ENCODE data around the gene TMBIM6. TPM values are rescaled to one million over a fixed set of nuclear protein-coding genes. Genes with fewer than 3 reads are reported as not detected.
A peak's percentile ranks its signal among the peaks of the same experiment; 100 is the strongest.

TMBIM6 gene
- total RNA-seq, 2 experiments from 2014 or later, result 120 to 170 TPM

GRCh38 chr12:49761677-49762467 lies 20.5 kb downstream of the TMBIM6 start:
- BruUV-seq (replicated peaks), result no TSS peak
- peak overlapping the region; percentile 3 for H3K27ac ChIP-seq (ENCODE audit: low read depth, low read length, poor library complexity, severe bottlenecking)
- no peaks in the 10 kb centered on the region for H4K20me1 ChIP-seq (ENCODE audit: insufficient read depth, low read length)
- no peak overlapping the region for H3K4me3 ChIP-seq (ENCODE audit: low read depth, low read length, poor library complexity, severe bottlenecking)
- no peaks in the 10 kb centered on the region for H3K9me2 ChIP-seq (ENCODE audit: insufficient read depth, low read length)
- intact Hi-C loops (cut with micrococcal nuclease; ENCODE audit: unreplicated experiment), result no loop called here
- H3K4me2 ChIP-seq (ENCODE audit: low read length), result no peak overlapping the region
- H3K36me3 ChIP-seq (ENCODE audit: insufficient read depth, low read length), result peaks cover 87% of the 10 kb centered on the region
- no peak overlapping the region for H2AFZ ChIP-seq (ENCODE audit: low read length)
- DNase-seq (ENCODE audit: low spot score), result no peak
- peaks cover 13% of the 10 kb centered on the region for H3K4me1 ChIP-seq (ENCODE audit: insufficient read depth, low read length, poor library complexity, severe bottlenecking)
- ChIA-PET CTCF (ENCODE audit: unreplicated experiment) (interaction anchor here (0.6 to 1.4 kb wide), 2 partner anchors 21 to 45 kb away, joined by 3 to 5 read pairs; partner anchors contain the start of gene TMBIM6), POLR2A (interaction anchor here (0.5 to 1.9 kb wide), 4 partner anchors 20 to 569 kb away, joined by 3 to 8 read pairs (median 4); partner anchors contain the start of gene TMBIM6)
- no peaks in the 10 kb centered on the region for H3K79me2 ChIP-seq (ENCODE audit: insufficient read depth, low read depth, low read length)
- no peak for TF ChIP-seq EZH2phosphoT487 (IDR thresholded peaks at IDR 0.05; ENCODE audit: borderline replicate concordance, low read depth, low read length)
- TF ChIP-seq, protein P1, sequence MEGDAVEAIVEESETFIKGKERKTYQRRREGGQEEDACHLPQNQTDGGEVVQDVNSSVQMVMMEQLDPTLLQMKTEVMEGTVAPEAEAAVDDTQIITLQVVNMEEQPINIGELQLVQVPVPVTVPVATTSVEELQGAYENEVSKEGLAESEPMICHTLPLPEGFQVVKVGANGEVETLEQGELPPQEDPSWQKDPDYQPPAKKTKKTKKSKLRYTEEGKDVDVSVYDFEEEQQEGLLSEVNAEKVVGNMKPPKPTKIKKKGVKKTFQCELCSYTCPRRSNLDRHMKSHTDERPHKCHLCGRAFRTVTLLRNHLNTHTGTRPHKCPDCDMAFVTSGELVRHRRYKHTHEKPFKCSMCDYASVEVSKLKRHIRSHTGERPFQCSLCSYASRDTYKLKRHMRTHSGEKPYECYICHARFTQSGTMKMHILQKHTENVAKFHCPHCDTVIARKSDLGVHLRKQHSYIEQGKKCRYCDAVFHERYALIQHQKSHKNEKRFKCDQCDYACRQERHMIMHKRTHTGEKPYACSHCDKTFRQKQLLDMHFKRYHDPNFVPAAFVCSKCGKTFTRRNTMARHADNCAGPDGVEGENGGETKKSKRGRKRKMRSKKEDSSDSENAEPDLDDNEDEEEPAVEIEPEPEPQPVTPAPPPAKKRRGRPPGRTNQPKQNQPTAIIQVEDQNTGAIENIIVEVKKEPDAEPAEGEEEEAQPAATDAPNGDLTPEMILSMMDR (conservative IDR thresholded peaks at IDR 0.05; ENCODE audit: low read length), result no peak
- no peaks in the 10 kb centered on the region for H3K9me3 ChIP-seq (ENCODE audit: low read length)

- no peaks in the 10 kb centered on the region for H3K9me3 ChIP-seq (ENCODE audit: low read length)
- DNase-seq (ENCODE audit: low spot score), result no peak
- intact Hi-C loops (cut with micrococcal nuclease; ENCODE audit: unreplicated experiment), result no loop called here
- TF ChIP-seq, protein P1 (conservative IDR thresholded peaks at IDR 0.05; ENCODE audit: low read length), result no peak
- TF ChIP-seq EZH2phosphoT487 (IDR thresholded peaks at IDR 0.05; ENCODE audit: borderline replicate concordance, low read depth, low read length), result no peak
- H3K4me2 ChIP-seq (ENCODE audit: low read length), result no peak overlapping the region
- peaks cover 13% of the 10 kb centered on the region for H3K4me1 ChIP-seq (ENCODE audit: insufficient read depth, low read length, poor library complexity, severe bottlenecking)
- H2AFZ ChIP-seq (ENCODE audit: low read length), result no peak overlapping the region
- ChIA-PET POLR2A (interaction anchor here (0.6 to 1.9 kb wide), 2 partner anchors 21 to 152 kb away, joined by 4 to 8 read pairs; partner anchors contain the start of gene TMBIM6), CTCF (ENCODE audit: unreplicated experiment) (interaction anchor here (1.4 kb wide), 1 partner anchor 21 kb away, joined by 5 read pairs; the partner anchor contains the start of gene TMBIM6)
- no peak overlapping the region for H3K4me3 ChIP-seq (ENCODE audit: low read depth, low read length, poor library complexity, severe bottlenecking)
- peaks cover 81% of the 10 kb centered on the region for H3K36me3 ChIP-seq (ENCODE audit: insufficient read depth, low read length)
- no TSS peak for BruUV-seq (replicated peaks)
- no peaks in the 10 kb centered on the region for H3K9me2 ChIP-seq (ENCODE audit: insufficient read depth, low read length)
- H3K79me2 ChIP-seq (ENCODE audit: insufficient read depth, low read depth, low read length), result no peaks in the 10 kb centered on the region
- no peaks in the 10 kb centered on the region for H4K20me1 ChIP-seq (ENCODE audit: insufficient read depth, low read length)
- peak overlapping the region; percentile 3 for H3K27ac ChIP-seq (ENCODE audit: low read depth, low read length, poor library complexity, severe bottlenecking)
These were observed 21.1 kb downstream of the TMBIM6 start for GRCh38 chr12:49762468-49762847.

Measured in OCI-LY7 (cell line).